Progenitor cell of endocrine pancreas (in vitro differentiated cells): ENCODE measurements around the gene PTRH2. TPM values are rescaled to one million over a fixed set of nuclear protein-coding genes. Genes with fewer than 3 reads are reported as not detected.

Experiments
- DNase-seq: peaks from one replicate; pipeline ENCODE4 v3.0.0; 2021; ENCODE audit warnings: low spot score; ENCODE audit not compliant: unreplicated experiment
- H3K27ac Mint-ChIP-seq: 2 replicates; pipeline ENCODE4 v1.8.0; 2021; ENCODE audit warnings: mild to moderate bottlenecking, moderate library complexity, mixed read lengths
- H3K27me3 Mint-ChIP-seq: 2 replicates; pipeline ENCODE4 v1.8.0; 2021; ENCODE audit warnings: mixed read lengths
- H3K36me3 Mint-ChIP-seq: 2 replicates; pipeline ENCODE4 v1.8.0; 2022; ENCODE audit warnings: mixed read lengths; ENCODE audit not compliant: insufficient read depth
- H3K4me1 Mint-ChIP-seq: 2 replicates; pipeline ENCODE4 v1.8.0; 2021; ENCODE audit warnings: low read depth, mixed read lengths
- H3K4me3 Mint-ChIP-seq: 2 replicates; pipeline ENCODE4 v1.8.0; 2021; ENCODE audit warnings: low read depth, mild to moderate bottlenecking, moderate library complexity, mixed read lengths
- H3K9me3 Mint-ChIP-seq: 2 replicates; pipeline ENCODE4 v1.8.0; 2021; ENCODE audit warnings: low read depth, mixed read lengths
- CTCF ChIP-seq: fragments of 200-600 bp; sonication (generic); IDR thresholded peaks from one replicate; pipeline ENCODE4 v1.5.0; 2021; ENCODE audit warnings: antibody characterized with exemption, mild to moderate bottlenecking; ENCODE audit not compliant: unreplicated experiment
- total RNA-seq: library from RNA; stranded (reverse); gene quantifications from 2 replicates; pipeline ENCODE4 v1.2.1, GENCODE V29; 2021

Gene PTRH2
- total RNA-seq, 1 donor from 2014 or later = 19.2 TPM

GRCh38 chr17:59752922-59753321 lies 45.7 kb upstream of the PTRH2 start:
- Mint-ChIP-seq H3K27ac (no peak overlapping the region), H3K27me3 (no peaks in the 10 kb centered on the region), H3K9me3 (no peaks in the 10 kb centered on the region), H3K4me3 (no peak overlapping the region), H3K4me1 (peaks cover 27% of the 10 kb centered on the region), H3K36me3 (peaks cover 2% of the 10 kb centered on the region)
- no peak for DNase-seq
- no peak for TF ChIP-seq CTCF

- Mint-ChIP-seq H3K27me3 (no peaks in the 10 kb centered on the region), H3K4me1 (peaks cover 27% of the 10 kb centered on the region), H3K27ac (no peak overlapping the region), H3K36me3 (peaks cover 2% of the 10 kb centered on the region), H3K4me3 (no peak overlapping the region), H3K9me3 (no peaks in the 10 kb centered on the region)
- DNase-seq = no peak
- TF ChIP-seq CTCF = no peak
These were observed 45.2 kb upstream of the PTRH2 start for GRCh38 chr17:59752446-59752845.

GRCh38 chr17:59751955-59752413 lies 44.8 kb upstream of the PTRH2 start:
- TF ChIP-seq CTCF = no peak
- H3K4me3 Mint-ChIP-seq = no peak overlapping the region
- no peak overlapping the region for H3K27ac Mint-ChIP-seq

GRCh38 chr17:59748591-59748990 lies 41.4 kb upstream of the PTRH2 start:
- Mint-ChIP-seq H3K4me3 (no peak overlapping the region), H3K4me1 (peaks cover 2% of the 10 kb centered on the region), H3K27me3 (no peaks in the 10 kb centered on the region), H3K27ac (no peak overlapping the region), H3K9me3 (peaks cover 3% of the 10 kb centered on the region), H3K36me3 (peaks cover 7% of the 10 kb centered on the region)
- TF ChIP-seq CTCF = no peak
- no peak for DNase-seq

More at GRCh38 chr17:59751955-59752413, 44.8 kb upstream of the PTRH2 start:
- H3K27me3 Mint-ChIP-seq = no peaks in the 10 kb centered on the region
- peaks cover 26% of the 10 kb centered on the region for H3K4me1 Mint-ChIP-seq
- no peak for DNase-seq
- H3K36me3 Mint-ChIP-seq = peaks cover 2% of the 10 kb centered on the region
- no peaks in the 10 kb centered on the region for H3K9me3 Mint-ChIP-seq

- Mint-ChIP-seq H3K9me3 (peaks cover 11% of the 10 kb centered on the region), H3K27me3 (no peaks in the 10 kb centered on the region), H3K27ac (peak overlapping the region; percentile 7), H3K36me3 (peaks cover 16% of the 10 kb centered on the region), H3K4me3 (no peak overlapping the region), H3K4me1 (no peaks in the 10 kb centered on the region)
- TF ChIP-seq CTCF = peak; percentile 74
- no peak for DNase-seq
These were observed 39.7 kb upstream of the PTRH2 start for GRCh38 chr17:59746849-59747445.
